Measurements from ENCODE around the gene PRKCB. TPM values are rescaled to one million over a fixed set of nuclear protein-coding genes. Genes with fewer than 3 reads are reported as not detected.
A peak's percentile ranks its signal among the peaks of the same experiment; 100 is the strongest.

The PRKCB gene
- total RNA-seq, 2 donors from 2014 or later: 3.8 to 7.3 TPM

DNA sequence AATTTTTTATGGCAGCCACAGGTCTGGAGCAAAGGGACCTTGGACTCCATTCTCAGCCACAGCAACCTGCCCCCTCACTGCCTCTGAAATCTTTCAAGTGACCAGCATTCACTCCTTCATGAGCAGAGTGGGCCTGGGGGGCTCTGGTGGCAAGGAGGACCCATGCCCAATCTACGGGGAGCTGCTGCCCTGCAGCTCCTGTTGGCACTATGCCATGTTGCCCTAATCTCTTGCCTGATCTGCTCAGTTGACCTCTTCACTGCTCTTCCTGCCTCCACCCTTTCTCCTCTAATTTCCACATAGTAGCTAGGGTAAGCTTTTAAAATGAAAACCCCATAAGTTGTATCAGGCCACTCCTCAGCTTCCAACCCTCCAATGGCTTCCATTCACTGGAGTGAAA, 2.9 kb upstream of the PRKCB start:
- intact Hi-C loops (cut with DNase I, micrococcal nuclease): no loop called here
- DNase-seq: no peak
- no peak for ATAC-seq

DNA sequence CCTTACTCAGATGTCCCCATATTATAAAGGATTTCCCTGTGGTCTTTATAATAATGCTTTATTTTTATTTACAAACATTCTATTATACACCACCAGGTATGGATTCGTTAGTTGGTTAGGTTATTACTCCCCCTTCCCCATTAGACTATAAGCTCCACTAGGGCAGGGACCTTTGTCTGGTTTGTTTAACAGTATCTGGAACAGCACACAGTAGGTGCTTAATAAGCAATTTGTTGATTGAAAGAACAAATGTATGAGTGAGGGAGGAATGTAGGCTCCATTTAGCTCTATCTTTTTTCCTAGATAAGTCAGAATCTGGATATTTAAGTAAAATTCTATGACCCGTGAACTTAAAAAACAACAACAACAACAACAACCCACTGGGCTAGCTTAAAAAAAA, 2.3 kb upstream of the PRKCB start:
- ATAC-seq: no peak
- intact Hi-C loops (cut with DNase I, micrococcal nuclease): no loop called here
- DNase-seq: no peak

DNA sequence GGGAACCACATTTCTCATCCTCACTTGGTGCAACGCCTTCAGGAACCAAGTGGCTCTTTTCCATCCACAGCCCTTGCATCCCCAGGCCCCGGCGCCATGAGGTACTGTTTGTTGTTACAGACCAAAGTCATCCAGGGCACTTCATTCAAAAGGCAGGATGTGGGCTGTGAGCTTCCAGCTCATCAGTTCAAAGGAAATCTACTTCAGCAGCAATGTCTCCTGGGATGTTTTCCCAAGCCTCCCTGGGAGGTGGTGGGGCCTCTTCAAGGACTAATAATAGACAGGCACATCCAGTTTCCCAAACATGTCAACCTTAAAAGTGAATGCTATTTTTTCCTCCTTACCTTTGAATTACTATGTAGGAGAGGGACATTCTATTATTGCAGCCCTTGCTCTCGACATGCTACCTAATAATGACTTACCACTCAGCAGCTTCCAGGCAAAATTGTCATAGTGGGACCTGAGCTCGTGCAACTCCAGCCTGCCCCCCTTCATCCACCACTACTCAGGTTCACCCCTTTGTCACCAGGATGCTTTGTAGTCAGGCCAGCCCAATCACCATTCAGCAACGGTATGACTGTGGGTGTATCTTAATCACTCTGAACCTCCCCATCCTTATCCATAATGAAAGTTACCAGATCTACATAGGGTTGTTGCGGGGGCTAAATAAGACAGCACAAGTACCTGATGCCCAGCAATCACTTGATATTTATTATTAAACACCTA, 1.7 kb upstream of the PRKCB start:
- DNase-seq: no peak
- intact Hi-C loops (cut with DNase I, micrococcal nuclease): no loop called here
- no peak for ATAC-seq

DNA sequence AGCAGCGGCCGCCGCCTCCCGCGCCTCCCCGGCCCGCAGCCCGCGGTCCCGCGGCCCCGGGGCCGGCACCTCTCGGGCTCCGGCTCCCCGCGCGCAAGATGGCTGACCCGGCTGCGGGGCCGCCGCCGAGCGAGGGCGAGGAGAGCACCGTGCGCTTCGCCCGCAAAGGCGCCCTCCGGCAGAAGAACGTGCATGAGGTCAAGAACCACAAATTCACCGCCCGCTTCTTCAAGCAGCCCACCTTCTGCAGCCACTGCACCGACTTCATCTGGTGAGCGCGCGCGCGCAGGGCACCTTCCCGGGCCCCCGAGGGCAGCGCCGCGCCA, 258 bp downstream of the PRKCB start:
- intact Hi-C loops (cut with DNase I, micrococcal nuclease): no loop called here
- ATAC-seq (no peak), DNase-seq (no peak)

DNA sequence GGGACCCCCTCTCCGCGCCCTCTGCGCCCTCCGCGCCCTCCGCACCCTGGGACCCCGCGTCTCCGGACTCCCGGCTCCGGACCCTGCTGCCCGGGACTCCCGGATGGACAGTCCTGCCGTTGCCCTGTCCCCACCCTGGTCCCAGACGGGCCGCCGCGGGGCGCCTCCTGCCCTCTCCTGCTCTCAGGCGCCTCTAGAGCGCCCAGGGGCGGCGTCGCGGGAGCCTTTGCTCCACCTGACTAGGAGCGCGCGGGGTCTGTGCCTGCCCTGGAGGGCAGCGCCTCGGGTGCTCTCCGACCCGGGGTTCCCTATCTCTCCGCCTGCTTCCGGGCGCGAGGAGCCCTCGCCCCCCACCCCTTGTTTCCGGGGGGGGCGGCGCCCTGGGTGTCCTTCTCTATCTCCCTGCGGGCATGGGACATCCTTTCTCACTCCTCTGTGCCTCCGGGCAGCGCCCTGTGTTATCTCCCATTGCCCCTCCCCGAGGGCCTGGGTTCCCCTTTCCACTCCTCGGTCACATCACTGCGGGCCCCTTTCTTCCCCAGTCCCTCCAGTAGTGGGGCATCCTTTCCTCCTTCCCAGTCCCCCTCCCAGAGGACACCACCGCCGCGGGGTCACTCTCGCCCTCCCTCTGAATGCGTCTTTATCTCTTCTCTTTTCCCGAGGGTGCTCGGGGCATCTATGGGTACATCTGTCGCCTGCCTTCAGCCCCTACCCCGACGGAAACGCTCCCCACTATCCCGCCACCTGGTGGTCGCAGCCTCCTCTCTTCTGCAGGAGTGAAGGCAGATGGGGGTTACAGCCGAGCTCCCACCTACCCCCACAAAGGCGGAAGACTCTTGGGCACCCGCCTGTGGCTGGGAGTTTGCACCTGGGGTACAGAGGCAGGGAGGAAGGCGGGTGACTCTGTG, 875 bp downstream of the PRKCB start:
- DNase-seq: peak in 1 of 2 donors; percentile 51
- intact Hi-C loops (cut with DNase I, micrococcal nuclease): no loop called here
- ATAC-seq: peak; percentile 15

DNA sequence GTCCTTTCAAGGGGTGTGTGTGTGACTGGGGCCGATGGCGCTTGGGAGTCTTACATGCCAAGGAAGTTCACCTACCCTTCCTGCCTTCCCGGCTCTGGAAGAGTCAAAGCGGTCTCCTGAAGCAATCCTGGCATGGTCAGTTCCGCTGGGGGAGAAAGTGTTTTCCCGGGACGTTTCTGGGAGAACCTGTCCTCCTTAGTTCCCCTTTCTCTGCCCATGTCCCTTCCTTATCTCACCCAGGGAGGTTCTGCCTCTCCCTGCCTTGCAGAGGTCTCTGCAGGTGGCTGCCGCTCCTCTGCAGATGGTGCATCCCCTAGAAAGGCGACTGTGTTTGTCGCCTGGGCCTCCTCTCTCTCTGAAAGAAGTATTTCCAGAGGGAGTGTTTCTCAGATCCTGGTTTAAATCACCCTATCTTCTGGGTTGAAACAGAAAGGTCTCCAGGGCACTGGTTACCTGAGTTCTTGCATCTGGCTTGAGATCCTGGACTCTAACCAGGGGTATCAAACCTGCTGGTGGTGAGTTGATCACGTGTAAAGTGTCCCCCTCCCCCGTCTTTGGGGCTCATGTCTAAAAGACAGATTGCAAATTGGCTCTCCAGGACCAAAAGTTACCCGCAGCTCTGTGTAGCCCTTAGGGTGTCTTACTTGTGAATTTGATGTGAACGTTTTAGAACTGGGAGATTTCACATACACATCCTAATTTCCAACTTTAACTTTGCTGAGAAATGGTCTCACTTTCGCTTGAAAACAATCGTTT, 1.9 kb downstream of the PRKCB start:
- intact Hi-C loops (cut with DNase I, micrococcal nuclease): no loop called here
- DNase-seq (no peak), ATAC-seq (no peak)

DNA sequence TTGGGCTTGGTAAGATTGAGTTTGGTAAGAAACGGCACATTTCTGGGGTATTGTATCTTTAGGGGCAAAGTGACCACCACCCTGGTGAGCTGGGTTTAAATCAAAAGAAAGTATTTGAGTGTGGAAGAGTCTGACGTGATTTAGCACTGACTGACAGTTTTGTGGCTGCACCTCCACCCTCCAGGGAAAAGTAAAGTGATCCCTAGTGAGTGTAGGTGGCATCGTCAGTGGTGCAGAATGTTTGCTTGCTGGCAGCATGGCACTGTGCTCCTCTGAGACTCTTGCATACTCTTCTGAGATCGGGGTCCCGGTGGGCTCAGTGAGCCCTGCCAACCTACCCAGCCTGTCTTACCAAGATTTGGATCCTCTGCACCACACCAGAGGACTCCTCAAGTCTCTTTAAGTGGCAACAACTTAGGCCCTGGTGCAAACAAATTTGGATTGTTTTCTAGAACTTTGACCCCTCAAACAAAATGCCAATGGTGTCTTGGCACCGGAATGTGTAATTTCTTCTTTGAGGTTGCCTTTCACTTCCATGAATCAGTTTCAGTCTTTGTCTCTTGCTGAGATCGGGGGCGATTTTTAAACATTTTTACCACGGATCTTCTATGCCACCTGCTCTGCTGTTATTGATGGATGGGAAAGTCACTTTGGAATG, 2.8 kb downstream of the PRKCB start:
- intact Hi-C loops (cut with DNase I, micrococcal nuclease): no loop called here
- no peak for DNase-seq

DNA sequence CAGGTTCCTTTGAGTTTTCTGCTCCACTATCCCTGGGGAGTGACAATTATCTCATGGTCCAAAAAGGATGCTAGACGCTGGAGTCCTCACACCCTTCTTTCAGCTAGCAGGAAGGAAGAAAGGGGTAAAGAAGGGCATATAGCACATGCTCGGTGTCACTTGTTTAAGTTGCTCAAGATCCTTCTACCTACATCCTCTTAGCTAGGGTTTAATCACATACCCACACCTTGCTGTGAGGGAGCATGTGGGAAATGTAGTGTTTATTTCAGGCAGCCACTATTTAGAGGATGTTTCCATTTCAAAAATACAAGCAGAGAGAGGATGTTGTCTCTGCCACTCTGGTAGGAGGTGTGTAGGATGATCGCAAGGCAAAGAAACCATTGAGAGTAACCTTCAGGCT, 4.5 kb downstream of the PRKCB start:
- intact Hi-C loops (cut with DNase I, micrococcal nuclease): no loop called here
- DNase-seq (no peak), ATAC-seq (no peak)

More for the DNA sequence above, 2.8 kb downstream of the PRKCB start:
- ATAC-seq: no peak

DNA sequence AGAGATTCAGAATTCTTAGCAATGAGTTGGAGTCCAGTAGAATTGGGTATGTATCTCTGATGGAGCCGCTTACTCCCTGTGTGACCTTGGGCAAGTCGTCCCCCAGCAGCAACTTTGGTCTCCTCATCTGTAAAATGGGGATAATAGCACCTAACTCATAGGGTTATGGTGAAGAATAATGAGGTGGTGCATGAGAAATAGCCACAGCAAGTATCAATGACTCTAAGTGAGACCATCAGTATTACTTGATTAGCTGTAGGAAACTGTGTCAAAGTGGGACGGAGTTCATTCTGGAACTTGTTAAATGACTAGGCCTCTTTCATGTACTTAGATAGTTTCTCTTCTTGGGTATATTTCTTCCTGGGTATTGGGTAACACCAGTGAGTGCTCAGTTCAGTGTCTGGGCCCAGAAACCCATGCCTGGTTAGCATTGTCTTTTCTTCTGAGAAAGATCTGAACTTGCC, 6.4 kb downstream of the PRKCB start:
- no peak for ATAC-seq
- intact Hi-C loops (cut with DNase I, micrococcal nuclease): no loop called here

DNA sequence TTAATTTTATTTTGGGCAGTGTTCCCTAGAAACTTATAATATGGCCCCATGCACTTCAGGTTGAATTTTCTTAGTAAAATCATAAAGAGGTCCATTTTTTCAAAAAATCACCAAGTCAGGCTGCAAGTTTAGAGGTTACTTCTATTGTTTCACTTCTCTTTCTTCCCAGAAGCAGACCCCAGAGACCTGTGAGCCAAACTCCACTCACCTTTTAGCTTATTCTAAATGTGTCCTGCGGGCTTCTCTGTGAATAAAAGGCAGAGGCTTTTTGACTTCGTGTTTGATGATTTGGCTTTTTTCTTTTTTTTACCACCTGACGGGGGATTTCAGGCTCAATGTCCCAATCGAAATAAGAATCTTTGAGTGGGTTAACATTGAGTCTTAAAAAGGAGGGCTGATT, 7.4 kb downstream of the PRKCB start:
- ATAC-seq (no peak), DNase-seq (no peak)
- intact Hi-C loops (cut with DNase I, micrococcal nuclease): no loop called here

More for the DNA sequence above, 6.4 kb downstream of the PRKCB start:
- DNase-seq: no peak

DNA sequence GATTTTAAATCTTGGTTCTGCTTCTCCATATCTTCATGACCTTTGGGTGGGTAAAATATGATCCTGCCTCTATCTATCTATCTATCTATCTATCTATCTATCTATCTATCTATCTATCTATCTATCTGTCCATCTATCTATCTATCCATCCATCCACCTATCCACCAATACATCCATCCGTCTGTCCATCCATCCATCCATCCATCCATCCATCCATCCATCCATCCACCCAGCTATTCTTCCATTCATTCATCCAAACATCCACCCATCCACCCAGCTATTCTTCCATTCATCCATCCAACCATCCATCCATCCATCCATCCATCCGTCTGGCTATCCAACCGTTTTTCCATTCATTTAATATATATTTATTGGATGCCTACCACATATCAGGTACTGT, 11.5 kb downstream of the PRKCB start:
- no peak for DNase-seq
- intact Hi-C loops (cut with DNase I, micrococcal nuclease): no loop called here
- ATAC-seq: no peak

DNA sequence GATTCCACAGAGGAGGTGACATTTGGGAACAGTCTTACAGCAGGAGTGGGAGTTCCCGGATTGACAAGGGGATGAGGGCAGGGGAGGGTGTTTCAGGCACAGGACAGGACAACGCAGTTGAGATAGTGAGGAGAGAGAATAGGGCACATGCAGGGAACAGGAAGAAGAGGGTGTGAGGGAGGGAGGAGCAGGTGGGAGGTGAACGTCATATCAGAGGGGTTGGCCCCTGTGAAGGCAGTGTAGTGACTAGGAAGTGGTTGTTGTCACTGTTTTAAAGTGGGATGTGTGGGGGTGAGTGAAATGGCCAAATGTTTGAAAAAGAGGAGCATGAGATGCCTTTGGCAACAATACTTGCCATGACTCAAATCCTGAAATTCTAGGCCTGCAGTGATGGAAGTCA, 12.2 kb downstream of the PRKCB start:
- intact Hi-C loops (cut with DNase I, micrococcal nuclease): no loop called here
- DNase-seq (no peak), ATAC-seq (no peak)

DNA sequence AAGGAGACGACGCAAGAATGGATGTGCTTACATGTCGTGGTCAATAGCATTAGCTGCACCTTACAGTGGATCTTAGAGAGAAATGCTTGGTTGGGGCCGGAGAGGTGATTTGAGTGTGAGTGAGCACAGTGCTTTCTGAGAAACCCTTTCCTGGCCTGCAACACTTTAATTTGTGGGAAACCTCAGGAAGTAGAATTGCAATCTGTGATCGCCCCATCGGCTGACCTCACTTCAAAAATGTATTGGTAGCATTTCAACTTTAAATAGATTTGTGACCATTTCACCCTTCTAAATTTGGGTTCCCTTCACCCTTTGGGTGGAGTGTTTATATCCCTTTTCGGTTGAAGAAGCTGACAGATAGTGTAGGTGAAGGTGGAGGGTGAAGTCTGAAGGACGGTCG, 13.2 kb downstream of the PRKCB start:
- intact Hi-C loops (cut with DNase I, micrococcal nuclease): no loop called here
- ATAC-seq (no peak), DNase-seq (no peak)

DNA sequence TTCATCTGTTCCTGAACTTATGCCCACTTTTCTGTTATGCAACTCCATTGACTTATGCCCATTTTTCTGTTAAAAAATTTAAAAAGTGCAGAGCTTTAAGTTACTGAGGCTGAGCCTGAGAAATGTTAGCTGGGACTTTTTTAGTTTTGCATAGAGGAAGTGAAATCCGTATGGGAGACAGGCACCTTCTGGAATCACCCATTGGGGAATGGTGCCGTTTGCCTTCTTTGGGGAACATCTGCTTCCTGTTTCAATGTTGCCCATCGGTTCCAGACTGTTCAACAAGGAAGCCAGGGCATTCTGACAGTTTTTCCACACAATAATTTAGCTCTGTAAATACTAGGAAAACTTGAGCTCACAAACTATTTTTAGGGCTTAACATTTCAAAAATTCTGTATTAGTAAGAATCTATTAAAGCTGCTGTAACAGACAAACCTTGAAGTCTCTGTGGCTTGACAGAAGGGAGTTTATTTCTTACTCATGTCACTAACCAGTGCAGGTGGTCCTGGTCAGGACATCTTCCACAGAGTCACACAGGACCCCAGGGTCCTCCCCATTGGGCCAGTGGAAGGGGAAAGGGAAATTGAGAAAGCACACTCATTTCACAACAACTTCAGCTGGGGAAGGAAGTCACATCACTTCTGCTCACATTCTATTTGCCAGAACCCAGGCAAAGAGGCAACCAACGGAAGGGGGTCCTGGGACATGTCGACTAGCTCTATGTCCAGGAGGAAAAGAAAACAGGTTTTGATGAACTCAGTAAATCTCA, 17.2 kb downstream of the PRKCB start:
- ATAC-seq (no peak), DNase-seq (no peak)
- intact Hi-C loops (cut with DNase I, micrococcal nuclease): no loop called here

DNA sequence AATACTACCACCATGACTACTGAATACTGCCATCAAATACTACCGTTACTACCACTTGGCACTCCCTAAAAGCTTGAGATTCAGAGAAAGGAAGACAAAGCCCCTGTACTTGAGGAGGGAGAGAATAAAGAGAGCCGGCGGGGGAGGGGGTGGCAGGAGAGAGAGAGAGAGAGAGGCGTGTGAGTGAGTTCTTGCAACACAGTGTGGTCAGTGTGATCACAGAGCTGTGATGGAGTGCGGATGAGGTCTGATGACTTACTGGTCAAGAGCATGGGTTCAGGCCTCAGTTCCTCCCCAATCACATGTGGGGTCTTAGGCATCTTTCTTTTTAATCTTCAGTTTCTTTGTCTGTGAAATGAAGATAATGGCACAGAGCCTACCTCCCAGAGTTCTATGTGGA, 19.2 kb downstream of the PRKCB start:
- intact Hi-C loops (cut with DNase I, micrococcal nuclease): no loop called here
- ATAC-seq: no peak

DNA sequence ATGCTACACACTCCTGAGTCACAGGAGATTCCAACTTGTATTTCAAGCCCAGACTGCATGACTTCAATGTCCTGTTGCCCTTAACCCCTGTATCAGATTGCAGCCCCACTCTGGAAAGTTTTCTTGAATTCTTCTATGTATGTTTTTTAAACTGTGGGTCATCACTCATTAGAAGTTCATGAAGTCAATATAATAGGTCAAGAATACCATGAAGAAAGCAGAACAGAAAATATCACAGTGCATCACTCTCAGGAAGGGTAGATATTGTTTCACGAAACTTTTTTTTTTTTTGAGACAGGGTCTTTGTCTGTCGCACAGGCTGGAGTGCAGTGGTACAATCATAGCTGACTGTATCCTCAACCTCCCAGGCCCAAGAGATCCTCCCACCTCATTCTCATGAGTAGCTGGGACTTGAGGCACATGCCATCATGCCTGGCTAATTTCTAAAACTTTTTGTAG, 20.5 kb downstream of the PRKCB start:
- no peak for DNase-seq
- no peak for ATAC-seq
- intact Hi-C loops (cut with DNase I, micrococcal nuclease): no loop called here

More for the DNA sequence above, 19.2 kb downstream of the PRKCB start:
- DNase-seq: no peak

DNA sequence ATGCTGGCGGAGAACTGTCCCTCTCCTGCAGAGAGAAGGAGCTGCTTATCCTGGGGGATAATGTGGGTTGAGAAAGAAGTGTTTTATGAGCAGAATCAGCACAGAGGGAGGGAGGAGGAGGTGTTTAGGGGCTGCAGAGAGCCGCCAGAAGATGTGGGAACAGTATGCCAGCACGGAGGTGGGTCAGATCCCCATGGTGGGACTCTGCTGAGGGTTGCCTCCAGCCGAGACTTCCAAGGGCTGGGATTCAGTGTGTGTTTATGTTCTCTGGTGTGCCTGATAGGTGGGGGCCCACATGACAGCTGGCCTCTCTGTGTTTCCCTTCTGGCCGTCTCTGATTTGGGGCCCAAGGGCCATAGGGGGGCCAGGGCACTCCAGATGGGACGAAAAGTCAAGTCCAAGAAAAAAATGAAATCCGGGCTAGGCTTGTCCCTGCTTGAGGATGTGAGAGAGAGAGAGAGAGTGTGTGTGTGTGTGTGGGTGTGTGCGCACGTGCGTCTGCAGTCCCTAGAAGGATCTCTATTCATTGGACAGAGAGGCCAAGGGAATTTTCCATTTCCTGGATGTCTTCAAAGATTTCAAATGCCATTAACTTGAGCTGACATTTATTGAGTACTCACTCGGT, 21.6 kb downstream of the PRKCB start:
- intact Hi-C loops (cut with DNase I, micrococcal nuclease): no loop called here
- no peak for ATAC-seq
- no peak for DNase-seq

DNA sequence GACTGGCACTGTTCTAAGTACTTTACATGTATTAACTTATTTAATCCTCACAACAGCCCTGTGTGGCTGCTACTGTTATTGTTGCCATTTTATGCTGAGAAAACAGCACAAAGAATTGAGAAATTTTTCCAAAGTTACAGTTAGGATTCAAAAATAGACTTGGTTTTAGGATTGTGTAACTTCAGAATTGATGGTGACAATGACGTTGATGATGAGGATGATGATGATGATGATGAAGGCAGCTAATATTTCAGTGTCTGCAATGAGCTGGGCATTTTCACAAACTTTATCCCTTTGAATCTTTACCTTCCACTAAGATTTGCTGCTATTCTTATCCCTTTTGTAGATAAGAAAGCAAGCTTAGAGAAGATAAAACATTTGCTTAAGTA, 22.1 kb downstream of the PRKCB start:
- no peak for ATAC-seq
- DNase-seq: no peak
- intact Hi-C loops (cut with DNase I, micrococcal nuclease): no loop called here

Data from left colon (tissue), 2 donors.